Prostate gland (tissue), 2 donors: Measurements from ENCODE around the gene PRDM16.

ENCODE experiments used
- CTCF ChIP-seq, 4 experiments: fragments of 200-600 bp in 2 of 4; fragments of 450-650 bp in 2 of 4; sonication (generic) in 2 of 4; IDR thresholded peaks; 1 replicate in 3 of 4; 2 replicates in 1 of 4; pipeline ENCODE4 v1.5.1; 2016 to 2019; ENCODE audit warnings: antibody characterized with exemption in 4 of 4, mild to moderate bottlenecking in 2 of 4, moderate library complexity in 2 of 4
- POLR2A ChIP-seq: fragments of 450-650 bp; IDR thresholded peaks from one replicate; pipeline ENCODE4 v1.6.1; 2016; ENCODE audit warnings: antibody characterized with exemption, mild to moderate bottlenecking
- POLR2AphosphoS5 ChIP-seq: sonication (generic); formaldehyde crosslinking; IDR thresholded peaks from one replicate; pipeline ENCODE4 v1.6.1; 2017; ENCODE audit warnings: antibody characterized with exemption

- TF ChIP-seq POLR2A, result no peak
- no peak for TF ChIP-seq POLR2AphosphoS5
- TF ChIP-seq CTCF (IDR thresholded peaks at IDR 0.05), result no peak
Observed at GRCh38 chr1:3276341-3276800, 207.4 kb downstream of the PRDM16 start.
